Stimulated activated CD8-positive, alpha-beta memory T cell treated with anti-CD3 and anti-CD28 coated beads, Interleukin-2, amount 100 ng/mL, for 1 hour (primary cell): ENCODE results near the gene TTC36.
A peak's percentile ranks its signal among the peaks of the same experiment; 100 is the strongest.
"Not testable (repeated sequence)": the region's sequence is repeated elsewhere in the genome, so short reads cannot be mapped to it uniquely, and the experiment has no call there.

Experiments
- DNase-seq, 2 donors: peaks; one replicate each; pipeline ENCODE4 v3.0.0-alpha.2; 2020; ENCODE audit warnings: low read depth in 2 of 2

TTC36 gene

DNA sequence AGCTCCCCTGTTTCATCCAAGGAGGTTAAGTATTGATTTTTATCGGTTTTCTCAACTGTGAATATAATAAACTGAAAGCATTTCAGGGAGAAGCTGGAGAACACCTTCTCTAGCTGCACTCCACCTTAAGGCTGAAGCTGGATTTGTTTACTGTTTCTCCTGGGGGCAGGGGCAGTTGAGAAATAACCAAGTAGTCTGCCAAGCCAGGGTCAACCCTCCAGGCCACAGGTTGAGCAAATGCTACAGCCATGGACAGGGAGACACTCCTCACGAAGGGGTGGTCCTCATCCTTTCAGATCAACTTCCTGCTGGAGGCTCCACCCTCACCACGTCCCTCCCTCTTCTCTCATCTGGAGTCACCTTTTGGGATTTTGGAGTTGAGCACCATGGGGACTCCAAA, at the start of gene TTC36:
TSS of gene TTC36 (plus strand) at position 366 of the 400 bp plus-strand sequence. CDS start at position 387, 21 bp downstream.
- no peak for DNase-seq

DNA sequence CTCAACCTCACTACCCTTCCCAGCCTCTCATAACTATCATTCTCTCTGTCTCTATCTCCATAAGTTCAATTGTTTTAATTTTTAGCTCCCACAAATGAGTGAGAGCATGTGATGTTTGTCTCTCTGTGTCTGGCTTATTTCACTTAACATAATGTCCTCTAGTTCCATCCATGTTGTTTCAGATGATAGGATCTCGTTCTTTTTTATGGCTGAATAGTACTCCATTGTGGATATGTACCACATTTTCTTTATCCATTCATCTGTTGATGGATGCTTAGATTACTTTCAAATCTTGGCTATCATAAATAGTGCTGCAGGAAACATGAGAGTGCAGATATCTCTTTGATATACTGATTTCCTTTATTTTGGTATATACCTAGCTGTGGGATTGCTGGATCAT, 46.0 kb upstream of the TTC36 start:
- DNase-seq: not testable (repeated sequence)

GRCh38 chr11:118484405-118484804, 42.9 kb upstream of the TTC36 start:
- DNase-seq: no peak

- DNase-seq: no peak
Observed at GRCh38 chr11:118485273-118485672, 42.0 kb upstream of the TTC36 start.

GRCh38 chr11:118488480-118489109, 38.7 kb upstream of the TTC36 start:
- DNase-seq: peak; percentile 58 to 60

DNA sequence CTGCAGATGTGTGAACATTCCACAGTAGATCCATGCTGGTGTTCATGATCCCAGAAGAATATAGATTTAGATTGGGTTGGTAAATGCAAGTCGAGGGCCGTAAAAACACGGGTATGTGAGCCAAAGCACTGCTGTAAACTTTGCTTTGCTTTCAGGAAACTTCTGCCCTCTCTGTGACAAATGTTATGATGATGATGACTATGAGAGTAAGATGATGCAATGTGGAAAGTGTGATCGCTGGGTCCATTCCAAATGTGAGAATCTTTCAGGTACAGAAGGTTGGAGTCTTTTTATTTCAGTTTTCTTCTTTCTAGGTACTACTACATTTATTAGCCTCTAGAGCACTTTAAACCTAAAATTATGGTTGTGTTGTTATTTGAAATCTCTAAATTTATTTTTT, 36.2 kb upstream of the TTC36 start:
- DNase-seq: no peak

- DNase-seq: no peak
Observed at GRCh38 chr11:118497831-118498230, 29.4 kb upstream of the TTC36 start.

GRCh38 chr11:118503216-118503615, 24.1 kb upstream of the TTC36 start:
- DNase-seq: no peak

- DNase-seq: no peak
Observed at GRCh38 chr11:118511601-118512000, 15.7 kb upstream of the TTC36 start.

DNA sequence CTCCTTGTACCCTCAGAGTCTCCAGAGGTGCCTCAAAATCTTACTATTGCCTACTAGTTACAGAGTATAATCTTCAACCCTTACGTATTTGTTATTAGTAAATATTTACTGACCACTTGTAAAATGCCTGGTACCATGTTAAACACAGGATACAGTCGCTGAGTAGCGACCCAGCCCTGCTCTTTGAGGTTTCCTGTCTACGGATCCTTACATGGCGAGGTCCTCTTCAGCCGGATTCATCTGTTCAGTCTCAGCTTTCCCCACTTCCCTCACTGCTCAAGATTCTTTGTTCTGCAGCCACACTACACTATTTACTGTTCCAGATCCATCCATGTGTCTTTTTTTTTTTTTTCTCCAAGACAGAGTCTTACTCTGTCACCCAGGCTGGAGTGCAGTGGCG, 13.2 kb upstream of the TTC36 start:
- DNase-seq: no peak

DNA sequence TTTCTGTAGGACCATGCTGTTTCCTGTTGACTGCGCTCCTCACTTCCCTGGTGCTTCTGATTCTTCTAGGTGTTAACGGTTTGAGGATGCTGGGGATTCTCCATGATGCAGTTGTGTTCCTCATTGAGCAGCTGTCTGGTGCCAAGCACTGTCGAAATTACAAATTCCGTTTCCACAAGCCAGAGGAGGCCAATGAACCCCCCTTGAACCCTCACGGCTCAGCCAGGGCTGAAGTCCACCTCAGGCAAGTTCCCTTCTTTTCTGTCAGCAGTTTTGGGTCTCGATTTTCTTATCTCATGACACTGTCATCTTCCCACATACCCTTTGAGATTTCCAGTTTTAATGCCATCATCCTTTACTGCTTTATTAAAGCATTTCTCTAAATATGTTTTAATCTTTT, 7.7 kb upstream of the TTC36 start:
- DNase-seq: no peak

GRCh38 chr11:118521892-118522311, 5.4 kb upstream of the TTC36 start:
- DNase-seq: no peak

GRCh38 chr11:118522571-118523072, 4.7 kb upstream of the TTC36 start:
- DNase-seq: no peak

DNA sequence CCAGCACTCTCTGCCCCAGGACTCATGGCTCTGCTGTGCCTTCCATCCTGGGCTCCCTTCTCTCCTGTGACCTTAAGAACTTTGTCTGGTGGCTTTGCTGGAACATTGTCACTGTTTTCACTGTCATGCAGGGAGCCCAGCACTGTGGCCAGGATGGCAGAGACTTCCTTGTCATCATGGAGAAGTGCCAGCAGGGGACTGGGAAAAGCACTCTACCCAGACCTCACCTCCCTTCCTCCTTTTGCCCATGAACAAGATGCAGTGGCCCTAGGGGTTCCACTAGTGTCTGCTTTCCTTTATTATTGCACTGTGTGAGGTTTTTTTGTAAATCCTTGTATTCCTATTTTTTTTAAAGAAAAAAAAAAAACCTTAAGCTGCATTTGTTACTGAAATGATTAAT, 2.9 kb upstream of the TTC36 start:
- DNase-seq: no peak

- DNase-seq: no peak
Observed at GRCh38 chr11:118524757-118525470, 2.4 kb upstream of the TTC36 start.

GRCh38 chr11:118526688-118527087, 586 bp upstream of the TTC36 start:
- DNase-seq: no peak

DNA sequence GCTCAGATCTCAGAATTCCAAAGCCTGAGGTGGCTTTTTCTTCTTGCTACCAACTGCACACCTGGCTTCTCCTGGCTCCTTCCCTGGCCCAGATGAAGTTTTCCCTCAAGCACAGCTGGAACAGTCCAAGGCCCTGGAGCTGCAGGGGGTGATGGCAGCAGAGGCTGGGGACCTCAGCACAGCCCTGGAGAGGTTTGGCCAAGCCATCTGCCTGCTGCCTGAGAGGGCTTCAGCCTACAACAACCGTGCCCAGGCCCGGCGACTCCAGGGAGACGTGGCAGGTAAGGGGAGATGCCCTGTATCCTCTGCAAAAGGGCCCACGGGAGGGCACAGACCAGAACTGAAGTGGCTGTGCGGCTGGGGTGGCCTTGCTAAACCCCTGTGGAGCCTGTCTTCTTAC, 1.2 kb downstream of the TTC36 start:
- no peak for DNase-seq

- no peak for DNase-seq
Observed at GRCh38 chr11:118529584-118530175, 2.4 kb downstream of the TTC36 start.

DNA sequence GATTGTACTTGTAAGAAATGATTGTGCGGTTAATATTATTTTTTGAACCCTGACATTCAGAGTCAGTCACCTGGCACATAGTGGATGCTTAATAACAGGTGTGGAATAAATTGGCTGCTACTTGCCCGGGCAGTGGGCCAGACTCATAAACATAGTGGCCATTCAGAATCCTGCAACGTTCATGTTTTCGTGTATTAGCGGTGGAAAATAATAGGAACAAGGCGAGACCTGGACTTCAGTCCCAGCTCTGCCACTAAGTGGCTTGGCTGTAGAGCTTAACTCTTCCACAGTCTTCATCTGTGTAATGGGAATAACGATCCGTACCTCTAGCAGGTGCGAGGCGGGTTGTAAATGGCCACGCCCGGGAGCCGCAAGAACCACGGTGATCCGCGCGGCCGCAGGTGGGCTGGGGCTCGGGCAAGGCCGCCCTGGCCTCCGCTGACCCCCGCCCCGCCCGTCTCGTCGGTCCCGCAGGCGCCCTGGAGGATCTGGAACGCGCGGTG, 3.0 kb downstream of the TTC36 start:
- no peak for DNase-seq

GRCh38 chr11:118530683-118531596, 3.7 kb downstream of the TTC36 start, which contains the start of gene TMEM25:
TSS of gene TMEM25 (plus strand) at chr11:118531192. CDS start at chr11:118531802, 610 bp downstream.
- DNase-seq: peak; percentile 38 to 45

DNA sequence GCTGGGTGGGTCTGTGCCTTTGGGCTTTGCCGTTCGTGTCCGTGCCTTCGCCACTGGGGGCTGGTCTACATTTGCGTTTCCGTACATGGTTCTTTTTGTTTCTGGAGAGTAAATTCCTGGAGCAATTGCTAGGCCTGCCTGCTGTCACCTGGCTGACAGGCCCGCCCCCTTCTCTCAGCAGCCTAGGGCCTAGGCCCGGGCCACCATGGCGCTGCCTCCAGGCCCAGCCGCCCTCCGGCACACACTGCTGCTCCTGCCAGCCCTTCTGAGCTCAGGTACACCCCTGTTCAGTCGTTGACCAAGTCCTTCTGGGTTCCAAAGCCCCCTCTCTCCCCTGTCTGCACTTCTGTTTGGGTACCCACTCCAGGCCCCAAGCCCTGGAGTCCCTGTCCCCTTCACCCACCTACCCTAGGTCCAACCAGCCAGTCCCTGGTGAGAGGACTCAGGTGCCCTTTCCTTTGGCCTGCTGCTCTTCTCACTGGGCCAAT, 4.4 kb downstream of the TTC36 start:
- no peak for DNase-seq
